ENCODE data around the gene ARFGEF3.

The ARFGEF3 gene

GRCh38 chr6:138237463-138237862 is 75.7 kb downstream of the ARFGEF3 start:
- no peak for TF ChIP-seq CTCF (IDR thresholded peaks at IDR 0.05; ENCODE audit: control insufficient read depth, insufficient read depth, low read depth, low read length, missing control alignments)
- DNase-seq (ENCODE audit: low read depth): no peak
- no peak overlapping the region for H3K4me3 ChIP-seq (ENCODE audit: control insufficient read depth, low read depth, low read length)

- no peak for TF ChIP-seq CTCF (IDR thresholded peaks at IDR 0.05; ENCODE audit: control insufficient read depth, insufficient read depth, low read depth, low read length, missing control alignments)
- no peak overlapping the region for H3K4me3 ChIP-seq (ENCODE audit: control insufficient read depth, low read depth, low read length)
- DNase-seq (ENCODE audit: low read depth): no peak
These were observed 76.6 kb downstream of the ARFGEF3 start for GRCh38 chr6:138238368-138238767.

GRCh38 chr6:138239774-138240173 is 78.0 kb downstream of the ARFGEF3 start:
- no peak for TF ChIP-seq CTCF (IDR thresholded peaks at IDR 0.05; ENCODE audit: control insufficient read depth, insufficient read depth, low read depth, low read length, missing control alignments)
- DNase-seq (ENCODE audit: low read depth): no peak
- H3K4me3 ChIP-seq (ENCODE audit: control insufficient read depth, low read depth, low read length): no peak overlapping the region

GRCh38 chr6:138240476-138241245 is 78.9 kb downstream of the ARFGEF3 start:
- no peak for DNase-seq (ENCODE audit: low read depth)
- no peak for TF ChIP-seq CTCF (IDR thresholded peaks at IDR 0.05; ENCODE audit: control insufficient read depth, insufficient read depth, low read depth, low read length, missing control alignments)
- H3K4me3 ChIP-seq (ENCODE audit: control insufficient read depth, low read depth, low read length): no peak overlapping the region

- no peak for TF ChIP-seq CTCF (IDR thresholded peaks at IDR 0.05; ENCODE audit: control insufficient read depth, insufficient read depth, low read depth, low read length, missing control alignments)
- H3K4me3 ChIP-seq (ENCODE audit: control insufficient read depth, low read depth, low read length): no peak overlapping the region
- DNase-seq (ENCODE audit: low read depth): no peak
These were observed 79.6 kb downstream of the ARFGEF3 start for GRCh38 chr6:138241381-138241780.

- DNase-seq (ENCODE audit: low read depth): no peak
- TF ChIP-seq CTCF (IDR thresholded peaks at IDR 0.05; ENCODE audit: control insufficient read depth, insufficient read depth, low read depth, low read length, missing control alignments): no peak
- no peak overlapping the region for H3K4me3 ChIP-seq (ENCODE audit: control insufficient read depth, low read depth, low read length)
These were observed 80.2 kb downstream of the ARFGEF3 start for GRCh38 chr6:138241934-138242333.
